GM10266 (cell line): Measurements from ENCODE around the gene OMP.

Experiments used
- DNase-seq: peaks from one replicate; pipeline ENCODE4 v3.0.0; 2012; ENCODE audit errors: extremely low spot score
- CTCF ChIP-seq: IDR thresholded peaks from 2 replicates; pipeline ENCODE4 v1.5.1; 2012; ENCODE audit warnings: mild to moderate bottlenecking, low read depth; ENCODE audit not compliant: control insufficient read depth, insufficient read depth; ENCODE audit errors: missing control alignments

OMP gene

GRCh38 chr11:77083566-77084245 is 18.9 kb upstream of the OMP start:
- no peak for TF ChIP-seq CTCF
- no peak for DNase-seq

GRCh38 chr11:77084581-77085191 is 18.0 kb upstream of the OMP start:
- TF ChIP-seq CTCF, result no peak
- no peak for DNase-seq

GRCh38 chr11:77085652-77086051 is 17.0 kb upstream of the OMP start:
- no peak for TF ChIP-seq CTCF
- no peak for DNase-seq

GRCh38 chr11:77086521-77087472 is 15.8 kb upstream of the OMP start:
- DNase-seq, result no peak
- no peak for TF ChIP-seq CTCF

- TF ChIP-seq CTCF, result no peak
- no peak for DNase-seq
Measured at GRCh38 chr11:77087723-77088225, 14.9 kb upstream of the OMP start.

- TF ChIP-seq CTCF, result no peak
- no peak for DNase-seq
Measured at GRCh38 chr11:77088236-77089003, 14.2 kb upstream of the OMP start.
